ENCODE data around the gene BFSP1. TPM values are rescaled to one million over a fixed set of nuclear protein-coding genes. Genes with fewer than 3 reads are reported as not detected.
A peak's percentile ranks its signal among the peaks of the same experiment; 100 is the strongest.

Gene BFSP1
- polyA plus RNA-seq, 1 of the 3 experiments (the other 2 are of a cell fraction), result 7.1 TPM

- Histone ChIP-seq H3K4me3 (ENCODE audit: low read depth in 2 of 2, low read length in 1 of 2) (peak overlapping the region; percentile 33 to 56; a peak in 3 of 4 replicates), H3K4me2 (peak overlapping the region; percentile 64), H3K36me3 (replicated peaks in 1 of 2; ENCODE audit: control insufficient read depth in 1 of 2, insufficient read depth in 2 of 2, low read length in 1 of 2) (no peaks in the 10 kb centered on the region), H3K79me2 (ENCODE audit: insufficient read depth) (peaks cover 7% of the 10 kb centered on the region; the same call in 1 of the 2 replicates), H3F3A (replicated peaks; ENCODE audit: insufficient read depth) (peaks cover 44% of the 10 kb centered on the region), H3K4me1 (ENCODE audit: control insufficient read depth in 1 of 2, insufficient read depth in 2 of 2, low read depth in 1 of 2, low read length in 1 of 2) (peaks cover 7 to 16% of the 10 kb centered on the region in 2 experiments; a peak in 3 of 4 replicates), H3K9me3 (no peaks in the 10 kb centered on the region), H3K9ac (peak overlapping the region; percentile 83), H4K20me1 (ENCODE audit: insufficient read depth) (no peaks in the 10 kb centered on the region), H2AFZ (ENCODE audit: low read depth) (no peak overlapping the region), H3K27me3 (ENCODE audit: insufficient read depth) (no peaks in the 10 kb centered on the region), H3K27ac (ENCODE audit: low read depth in 2 of 2, low read length in 1 of 2) (peak overlapping the region; percentile 84 to 100), H3K9me2 (no peaks in the 10 kb centered on the region)
- CTCF ChIA-PET, result interaction anchor here (0.9 to 1.4 kb wide), 5 partner anchors 7 to 60 kb away, joined by 3 to 6 read pairs (median 3); partner anchors contain the start of gene DSTN
- DNase-seq, result no peak
- WGBS (ENCODE audit: low lambda C conversion rate), result 14% methylated on average over 7 of the region's 7 CpGs
- POLR2A ChIA-PET, result no interaction called here
- TF ChIP-seq MAX (IDR thresholded peaks at IDR 0.05; ENCODE audit: low read depth) (peak; percentile 62; the same call in 1 of the 2 replicates), GATA2 (CRISPR knock-in tag; IDR thresholded peaks at IDR 0.05) (no peak), MXI1 (IDR thresholded peaks at IDR 0.05; ENCODE audit: low read depth, low read length) (no peak), RFX5 (IDR thresholded peaks at IDR 0.05; ENCODE audit: low read length) (no peak), RCOR1 (IDR thresholded peaks at IDR 0.05; ENCODE audit: low read length) (no peak), NRF1 (IDR thresholded peaks at IDR 0.05; ENCODE audit: low read depth, low read length) (no peak), SIN3A (IDR thresholded peaks at IDR 0.05; ENCODE audit: borderline replicate concordance, low read depth, low read length) (no peak), RXRA (IDR thresholded peaks at IDR 0.05; ENCODE audit: borderline replicate concordance, low read depth) (peak; percentile 49; the same call in 1 of the 2 replicates), CTCF (IDR thresholded peaks at IDR 0.05) (no peak), SMC3 (IDR thresholded peaks at IDR 0.05; ENCODE audit: low read depth, low read length) (no peak), ELF1 (IDR thresholded peaks at IDR 0.05) (no peak), NFIC (IDR thresholded peaks at IDR 0.05; ENCODE audit: borderline replicate concordance) (no peak; the same call in none of the 2 replicates), GABPA (IDR thresholded peaks at IDR 0.05; ENCODE audit: low read depth) (no peak), PBX3 (IDR thresholded peaks at IDR 0.05) (peak; percentile 89), ZBTB33 (IDR thresholded peaks at IDR 0.05; ENCODE audit: borderline replicate concordance, low read depth) (no peak), FOXM1 (IDR thresholded peaks at IDR 0.05; ENCODE audit: low read depth) (no peak; the same call in 1 of the 2 replicates), TEAD4 (IDR thresholded peaks at IDR 0.05; ENCODE audit: borderline replicate concordance, insufficient read depth) (0 out of 2 replicates have a peak, but pooled peaks have one; percentile 23), YY1 (IDR thresholded peaks at IDR 0.05; ENCODE audit: low read depth) (peak; percentile 46; the same call in 1 of the 2 replicates)
- TF ChIP-seq, protein P1, sequence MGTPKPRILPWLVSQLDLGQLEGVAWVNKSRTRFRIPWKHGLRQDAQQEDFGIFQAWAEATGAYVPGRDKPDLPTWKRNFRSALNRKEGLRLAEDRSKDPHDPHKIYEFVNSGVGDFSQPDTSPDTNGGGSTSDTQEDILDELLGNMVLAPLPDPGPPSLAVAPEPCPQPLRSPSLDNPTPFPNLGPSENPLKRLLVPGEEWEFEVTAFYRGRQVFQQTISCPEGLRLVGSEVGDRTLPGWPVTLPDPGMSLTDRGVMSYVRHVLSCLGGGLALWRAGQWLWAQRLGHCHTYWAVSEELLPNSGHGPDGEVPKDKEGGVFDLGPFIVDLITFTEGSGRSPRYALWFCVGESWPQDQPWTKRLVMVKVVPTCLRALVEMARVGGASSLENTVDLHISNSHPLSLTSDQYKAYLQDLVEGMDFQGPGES (IDR thresholded peaks at IDR 0.05; ENCODE audit: low read depth, low read length), result no peak
- TF ChIP-seq, protein P2, sequence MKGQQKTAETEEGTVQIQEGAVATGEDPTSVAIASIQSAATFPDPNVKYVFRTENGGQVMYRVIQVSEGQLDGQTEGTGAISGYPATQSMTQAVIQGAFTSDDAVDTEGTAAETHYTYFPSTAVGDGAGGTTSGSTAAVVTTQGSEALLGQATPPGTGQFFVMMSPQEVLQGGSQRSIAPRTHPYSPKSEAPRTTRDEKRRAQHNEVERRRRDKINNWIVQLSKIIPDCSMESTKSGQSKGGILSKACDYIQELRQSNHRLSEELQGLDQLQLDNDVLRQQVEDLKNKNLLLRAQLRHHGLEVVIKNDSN (IDR thresholded peaks at IDR 0.05; ENCODE audit: borderline replicate concordance, low read depth), result no peak
- TF ChIP-seq, protein P3, sequence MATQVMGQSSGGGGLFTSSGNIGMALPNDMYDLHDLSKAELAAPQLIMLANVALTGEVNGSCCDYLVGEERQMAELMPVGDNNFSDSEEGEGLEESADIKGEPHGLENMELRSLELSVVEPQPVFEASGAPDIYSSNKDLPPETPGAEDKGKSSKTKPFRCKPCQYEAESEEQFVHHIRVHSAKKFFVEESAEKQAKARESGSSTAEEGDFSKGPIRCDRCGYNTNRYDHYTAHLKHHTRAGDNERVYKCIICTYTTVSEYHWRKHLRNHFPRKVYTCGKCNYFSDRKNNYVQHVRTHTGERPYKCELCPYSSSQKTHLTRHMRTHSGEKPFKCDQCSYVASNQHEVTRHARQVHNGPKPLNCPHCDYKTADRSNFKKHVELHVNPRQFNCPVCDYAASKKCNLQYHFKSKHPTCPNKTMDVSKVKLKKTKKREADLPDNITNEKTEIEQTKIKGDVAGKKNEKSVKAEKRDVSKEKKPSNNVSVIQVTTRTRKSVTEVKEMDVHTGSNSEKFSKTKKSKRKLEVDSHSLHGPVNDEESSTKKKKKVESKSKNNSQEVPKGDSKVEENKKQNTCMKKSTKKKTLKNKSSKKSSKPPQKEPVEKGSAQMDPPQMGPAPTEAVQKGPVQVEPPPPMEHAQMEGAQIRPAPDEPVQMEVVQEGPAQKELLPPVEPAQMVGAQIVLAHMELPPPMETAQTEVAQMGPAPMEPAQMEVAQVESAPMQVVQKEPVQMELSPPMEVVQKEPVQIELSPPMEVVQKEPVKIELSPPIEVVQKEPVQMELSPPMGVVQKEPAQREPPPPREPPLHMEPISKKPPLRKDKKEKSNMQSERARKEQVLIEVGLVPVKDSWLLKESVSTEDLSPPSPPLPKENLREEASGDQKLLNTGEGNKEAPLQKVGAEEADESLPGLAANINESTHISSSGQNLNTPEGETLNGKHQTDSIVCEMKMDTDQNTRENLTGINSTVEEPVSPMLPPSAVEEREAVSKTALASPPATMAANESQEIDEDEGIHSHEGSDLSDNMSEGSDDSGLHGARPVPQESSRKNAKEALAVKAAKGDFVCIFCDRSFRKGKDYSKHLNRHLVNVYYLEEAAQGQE (IDR thresholded peaks at IDR 0.05; ENCODE audit: low read depth, low read length), result no peak
Measured at GRCh38 chr20:17558154-17558940, 27.2 kb upstream of the BFSP1 start.

Measured in SK-N-SH (cell line).